Stimulated activated CD8-positive, alpha-beta memory T cell treated with anti-CD3 and anti-CD28 coated beads, Interleukin-12 subunit alpha, Interleukin-12 subunit beta, amount 100 ng/mL, for 1 hour (primary cell): ENCODE data around the gene RHBDD1.

Source experiments
- DNase-seq: peaks from one replicate; pipeline ENCODE4 v3.0.0-alpha.2; 2020; ENCODE audit warnings: low read depth

The RHBDD1 gene

GRCh38 chr2:226984750-226985582, 149.1 kb downstream of the RHBDD1 start:
- DNase-seq = no peak

GRCh38 chr2:226985583-226985946, 149.7 kb downstream of the RHBDD1 start:
- no peak for DNase-seq

GRCh38 chr2:226991663-226992062, 155.8 kb downstream of the RHBDD1 start:
- DNase-seq = no peak

GRCh38 chr2:226993171-226993570, 157.3 kb downstream of the RHBDD1 start:
- no peak for DNase-seq

- no peak for DNase-seq
Observed at GRCh38 chr2:226994775-226995174, 158.9 kb downstream of the RHBDD1 start.

- no peak for DNase-seq
Observed at GRCh38 chr2:226995625-226996041, 159.8 kb downstream of the RHBDD1 start.

- DNase-seq = no peak
Observed at GRCh38 chr2:226999661-227000060, 163.8 kb downstream of the RHBDD1 start.

- DNase-seq = no peak
Observed at GRCh38 chr2:227000123-227000522, 164.3 kb downstream of the RHBDD1 start.

GRCh38 chr2:227004482-227004881, 168.6 kb downstream of the RHBDD1 start:
- DNase-seq = no peak

GRCh38 chr2:227006189-227006897, 170.5 kb downstream of the RHBDD1 start:
- no peak for DNase-seq

GRCh38 chr2:227007148-227007547, 171.3 kb downstream of the RHBDD1 start:
- no peak for DNase-seq

GRCh38 chr2:227007940-227008339, 172.1 kb downstream of the RHBDD1 start:
- DNase-seq = no peak

- no peak for DNase-seq
Observed at GRCh38 chr2:227010433-227010832, 174.6 kb downstream of the RHBDD1 start.

- no peak for DNase-seq
Observed at GRCh38 chr2:227013330-227013729, 177.5 kb downstream of the RHBDD1 start.

GRCh38 chr2:227013881-227014280, 178.0 kb downstream of the RHBDD1 start:
- DNase-seq = no peak

GRCh38 chr2:227016894-227017293, 181.0 kb downstream of the RHBDD1 start:
- no peak for DNase-seq

- no peak for DNase-seq
Observed at GRCh38 chr2:227020416-227020815, 184.6 kb downstream of the RHBDD1 start.

GRCh38 chr2:227022608-227023007, 186.8 kb downstream of the RHBDD1 start:
- no peak for DNase-seq

GRCh38 chr2:227025510-227025909, 189.7 kb downstream of the RHBDD1 start:
- no peak for DNase-seq

GRCh38 chr2:227029426-227030105, 193.7 kb downstream of the RHBDD1 start:
- DNase-seq = no peak

GRCh38 chr2:227030789-227031188, 194.9 kb downstream of the RHBDD1 start:
- DNase-seq = no peak

GRCh38 chr2:227031379-227031778, 195.5 kb downstream of the RHBDD1 start:
- DNase-seq = no peak
